Thyroid gland (tissue), 4 donors: Measurements from ENCODE around the gene DNAH17. TPM values are rescaled to one million over a fixed set of nuclear protein-coding genes. Genes with fewer than 3 reads are reported as not detected.

Source experiments
- DNase-seq, 2 donors: peaks; one replicate each; pipeline ENCODE4 v3.0.0-alpha.2; 2019
- H3K27ac ChIP-seq, 3 donors: fragments of 200-600 bp; sonication (generic); 1 replicate in 2 of 3; 2 replicates in 1 of 3; pipeline ENCODE4 v1.5.1; 2016 to 2019; ENCODE audit warnings: mild to moderate bottlenecking in 1 of 3, moderate library complexity in 1 of 3
- H3K27me3 ChIP-seq: fragments of 200-600 bp; sonication (generic); one replicate; pipeline ENCODE4 v1.5.1; 2019
- H3K36me3 ChIP-seq, 2 donors: fragments of 200-600 bp; sonication (generic); one replicate each; pipeline ENCODE4 v1.5.1; 2016 to 2019
- H3K4me1 ChIP-seq, 2 donors: fragments of 200-600 bp; sonication (generic); one replicate each; pipeline ENCODE4 v1.5.1; 2017 to 2019
- H3K4me3 ChIP-seq, 3 donors: fragments of 200-600 bp; sonication (generic); replicated peaks in 1 of 3; 1 replicate in 2 of 3; 2 replicates in 1 of 3; pipeline ENCODE4 v1.5.1; 2016; ENCODE audit warnings: mild to moderate bottlenecking in 1 of 3
- H3K9me3 ChIP-seq: fragments of 200-600 bp; sonication (generic); one replicate; pipeline ENCODE4 v1.5.1; 2017
- CTCF ChIP-seq, 6 experiments: fragments of 200-600 bp in 3 of 6; fragments of 450-650 bp in 3 of 6; sonication (generic) in 3 of 6; IDR thresholded peaks; one replicate each; pipeline ENCODE4 v1.5.1; 2016 to 2019; ENCODE audit warnings: antibody characterized with exemption in 6 of 6, mild to moderate bottlenecking in 2 of 6, inconsistent platforms in 1 of 6, moderate library complexity in 1 of 6
- POLR2A ChIP-seq, 2 donors: fragments of 450-650 bp; IDR thresholded peaks; one replicate each; pipeline ENCODE4 v1.6.1; 2017; ENCODE audit warnings: antibody characterized with exemption in 2 of 2, mild to moderate bottlenecking in 2 of 2, moderate library complexity in 1 of 2
- WGBS, 2 donors: methylation state at CpG; one replicate each; pipeline ENCODE4 v1.1.5; 2017; 5-methylcytosine and 5-hydroxymethylcytosine counted together
- intact Hi-C: fragments of 100-400 bp; cut with DNase I; formaldehyde crosslinking; loops from one replicate; pipeline ENCODE4 v1.15.1; 2023
- total RNA-seq, 4 donors: library from RNA; depleted of rRNA; stranded (reverse); fragments of >200 nt; gene quantifications; one replicate each; pipeline ENCODE4 v1.2.3, GENCODE V29; 2016

Gene DNAH17
- total RNA-seq, 4 donors from 2014 or later, result 0.21 to 0.67 (median 0.32) TPM

GRCh38 chr17:78379131-78379491 lies 198.1 kb downstream of the DNAH17 start:
- Histone ChIP-seq H3K27me3 (no peaks in the 10 kb centered on the region), H3K4me1 (peaks cover 16 to 62% of the 10 kb centered on the region in 2 donors), H3K4me3 (peak overlapping the region; percentile 83 to 99 (median 86)), H3K36me3 (no peaks in the 10 kb centered on the region), H3K27ac (peak overlapping the region; percentile 80 to 86 (median 86)), H3K9me3 (no peaks in the 10 kb centered on the region)
- DNase-seq, result peak in 1 of 2 donors; percentile 32
- WGBS, 2 donors, result 1 to 2% methylated on average over 7 of the region's 7 CpGs
- TF ChIP-seq POLR2A (IDR thresholded peaks at IDR 0.05) (no peak), CTCF (IDR thresholded peaks at IDR 0.05) (no peak)
- intact Hi-C loops, result no loop called here

GRCh38 chr17:78378225-78379130 lies 198.7 kb downstream of the DNAH17 start, which contains the start of gene PGS1:
Gene PGS1 (plus strand): TSS chr17:78378649. CDS start chr17:78378666, 17 bp downstream.
- 0 to 4% methylated on average over 9 of the region's 89 CpGs for WGBS, 2 donors
- H3K4me3 ChIP-seq, result peak within 1 kb of the TSS; percentile 83 to 99 (median 86)
- no peaks in the 10 kb centered on the region for H3K9me3 ChIP-seq
- peak within 1 kb of the TSS; percentile 80 to 86 (median 86) for H3K27ac ChIP-seq
- peak; percentile 72 to 77 for DNase-seq
- H3K4me1 ChIP-seq, result peaks cover 16 to 62% of the 10 kb centered on the region in 2 donors
- TF ChIP-seq POLR2A (IDR thresholded peaks at IDR 0.05), result peak in 1 of 2 donors; percentile 77
- TF ChIP-seq CTCF (IDR thresholded peaks at IDR 0.05), result no peak
- intact Hi-C loops, result no loop called here
- no peaks in the 10 kb centered on the region for H3K36me3 ChIP-seq
- H3K27me3 ChIP-seq, result no peaks in the 10 kb centered on the region

GRCh38 chr17:78377858-78378224 lies 199.4 kb downstream of the DNAH17 start:
- no peaks in the 10 kb centered on the region for H3K27me3 ChIP-seq
- H3K27ac ChIP-seq, result peak overlapping the region; percentile 80 to 86 (median 86)
- TF ChIP-seq POLR2A (IDR thresholded peaks at IDR 0.05), result no peak
- no peak for TF ChIP-seq CTCF (IDR thresholded peaks at IDR 0.05)
- intact Hi-C loops, result no loop called here
- H3K36me3 ChIP-seq, result no peaks in the 10 kb centered on the region
- no peaks in the 10 kb centered on the region for H3K9me3 ChIP-seq
- peak overlapping the region in 2 of 3 donors; percentile 83 to 86 for H3K4me3 ChIP-seq
- WGBS, 2 donors, result 56 to 62% methylated on average over 11 to 12 of the region's 14 CpGs
- peaks cover 16 to 57% of the 10 kb centered on the region in 2 donors for H3K4me1 ChIP-seq
- no peak for DNase-seq

- no peaks in the 10 kb centered on the region for H3K36me3 ChIP-seq
- TF ChIP-seq POLR2A (IDR thresholded peaks at IDR 0.05), result no peak
- no peak for TF ChIP-seq CTCF (IDR thresholded peaks at IDR 0.05)
- peaks cover 13 to 47% of the 10 kb centered on the region in 2 donors for H3K4me1 ChIP-seq
- intact Hi-C loops, result no loop called here
- WGBS, 2 donors, result 84 to 95% methylated on average over 5 of the region's 5 CpGs
- H3K9me3 ChIP-seq, result no peaks in the 10 kb centered on the region
- H3K27ac ChIP-seq, result peak overlapping the region in 1 of 3 donors; percentile 70
- H3K4me3 ChIP-seq, result no peak overlapping the region
- DNase-seq, result no peak
- no peaks in the 10 kb centered on the region for H3K27me3 ChIP-seq
Observed at GRCh38 chr17:78376161-78376560, 201.0 kb downstream of the DNAH17 start.
